Measurements from ENCODE around the gene TMEM163.
"Not testable (repeated sequence)": the region's sequence is repeated elsewhere in the genome, so short reads cannot be mapped to it uniquely, and the experiment has no call there.

Gene TMEM163

DNA sequence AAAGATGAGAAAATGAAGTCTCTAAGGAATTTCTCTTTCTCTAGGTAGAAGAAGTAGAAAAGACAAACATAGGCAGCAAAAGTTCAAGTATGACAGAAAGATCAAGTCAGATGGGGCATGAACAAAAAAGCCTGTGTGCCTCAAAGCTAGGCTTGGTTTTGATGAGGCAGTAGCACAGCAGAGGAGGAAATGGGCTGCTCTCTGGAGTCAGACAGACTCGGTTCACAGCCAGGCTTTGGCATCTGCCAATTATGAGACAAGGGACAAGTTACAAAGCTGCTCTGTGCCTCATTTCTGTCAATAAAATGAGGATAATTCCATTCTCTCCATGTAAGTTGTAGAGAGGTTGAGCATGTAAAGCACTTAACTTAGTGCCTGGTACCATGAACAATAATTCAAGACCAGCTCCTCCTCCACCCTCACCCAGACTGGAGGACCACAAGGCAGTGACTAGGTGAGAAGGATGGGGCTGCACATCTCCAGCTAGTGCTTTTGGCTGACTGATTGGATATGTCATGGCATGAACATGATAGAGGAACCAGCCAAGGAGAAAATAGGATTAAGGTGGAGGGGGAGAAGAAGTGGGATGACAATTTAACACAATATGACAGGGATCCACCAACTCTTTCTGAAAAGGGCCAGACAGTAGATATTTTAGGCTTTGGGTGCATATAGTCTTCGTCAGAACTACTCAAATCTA is 84.6 kb downstream of the TMEM163 start:
- H3K4me3 ChIP-seq (ENCODE audit: low read depth, low read length) = no peak overlapping the region
- DNase-seq (ENCODE audit: low read depth) = no peak

DNA sequence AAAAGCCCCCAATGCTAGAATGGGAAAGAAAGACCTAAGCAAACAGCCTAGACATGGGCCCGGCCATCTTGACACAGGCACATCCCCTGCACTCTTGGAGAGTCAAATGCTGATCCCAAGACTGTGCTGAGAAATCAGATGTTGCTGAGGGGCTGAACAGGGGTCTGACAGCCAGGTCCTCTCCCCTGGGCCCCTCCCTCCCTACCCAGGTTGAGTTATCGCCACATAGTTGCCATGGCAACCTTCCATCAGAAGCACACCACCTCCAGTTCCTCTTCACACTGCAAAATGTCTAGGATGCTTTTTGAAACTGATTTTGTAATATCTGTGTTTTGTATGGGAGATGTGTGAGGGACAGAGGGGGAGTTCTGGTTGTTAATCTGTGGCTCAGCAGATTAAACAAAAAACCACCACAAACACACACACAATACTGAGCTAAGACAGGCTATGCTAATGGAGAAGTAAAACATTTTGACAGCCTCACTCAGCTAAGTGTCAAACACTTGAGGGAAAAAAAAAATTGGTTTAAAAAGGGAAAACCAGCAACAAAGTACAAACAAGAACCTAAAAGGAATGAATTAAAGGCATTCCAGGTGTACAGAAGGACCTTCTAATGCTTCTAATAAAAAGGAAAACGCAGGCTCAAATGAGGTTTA is 88.2 kb downstream of the TMEM163 start:
- no peak for DNase-seq (ENCODE audit: low read depth)
- H3K4me3 ChIP-seq (ENCODE audit: low read depth, low read length) = no peak overlapping the region

DNA sequence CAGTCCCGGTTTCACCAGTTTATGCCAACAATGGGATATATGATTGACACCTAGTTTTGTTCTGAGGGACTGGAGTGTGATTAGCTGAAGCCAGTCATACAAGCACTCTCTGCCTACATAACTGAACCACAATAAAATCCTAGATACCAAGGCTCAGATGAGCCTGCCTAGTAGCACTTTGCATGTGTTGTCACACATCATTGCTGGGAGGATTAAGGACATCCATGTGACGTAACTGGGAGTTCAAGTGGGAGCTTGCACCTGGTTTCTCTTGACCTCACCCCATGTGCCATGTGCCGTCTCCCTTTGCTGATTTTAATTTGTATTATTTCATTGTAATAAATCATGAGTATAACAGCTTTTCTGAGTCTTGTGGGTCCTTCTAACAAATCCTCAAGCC is 90.3 kb downstream of the TMEM163 start:
- DNase-seq (ENCODE audit: low read depth) = no peak
- no peak overlapping the region for H3K4me3 ChIP-seq (ENCODE audit: low read depth, low read length)

DNA sequence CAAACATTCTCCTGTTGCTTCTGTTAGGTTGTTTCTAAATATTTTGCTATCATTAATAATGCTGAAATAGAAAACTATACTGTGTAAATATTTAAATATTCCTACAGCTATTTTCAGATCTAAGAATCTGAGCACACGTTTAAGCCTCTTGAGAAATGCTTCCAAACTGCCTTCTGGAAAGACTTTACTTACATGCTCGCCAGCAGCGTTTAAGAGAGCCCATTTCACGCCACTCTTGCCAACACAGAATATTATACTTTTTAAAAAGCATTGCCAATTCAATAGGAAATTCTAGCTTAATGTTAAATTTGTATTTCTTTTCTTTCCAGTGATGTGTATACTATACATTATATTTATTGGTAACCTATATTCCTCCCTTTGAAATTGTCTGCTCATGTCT is 92.0 kb downstream of the TMEM163 start:
- DNase-seq (ENCODE audit: low read depth) = no peak
- H3K4me3 ChIP-seq (ENCODE audit: low read depth, low read length) = no peak overlapping the region

DNA sequence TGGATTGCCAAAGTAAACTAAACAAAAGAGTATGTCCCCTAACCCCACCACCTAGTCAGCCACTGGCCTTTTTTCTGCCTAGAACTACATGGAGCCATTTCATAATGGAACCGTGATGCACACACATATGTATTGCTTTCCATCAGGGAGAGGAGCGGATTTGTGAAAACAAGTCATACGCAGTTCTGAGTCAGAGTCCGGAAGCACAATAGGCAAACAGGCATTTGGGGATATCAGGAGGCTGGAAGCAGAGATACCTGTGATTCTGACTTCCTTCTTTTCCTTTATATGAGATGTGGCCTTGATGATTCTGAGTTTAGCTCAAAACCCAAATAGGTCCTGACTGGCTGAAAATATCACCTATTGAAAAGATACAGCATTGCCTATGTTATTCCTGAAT is 93.5 kb downstream of the TMEM163 start:
- no peak overlapping the region for H3K4me3 ChIP-seq (ENCODE audit: low read depth, low read length)

DNA sequence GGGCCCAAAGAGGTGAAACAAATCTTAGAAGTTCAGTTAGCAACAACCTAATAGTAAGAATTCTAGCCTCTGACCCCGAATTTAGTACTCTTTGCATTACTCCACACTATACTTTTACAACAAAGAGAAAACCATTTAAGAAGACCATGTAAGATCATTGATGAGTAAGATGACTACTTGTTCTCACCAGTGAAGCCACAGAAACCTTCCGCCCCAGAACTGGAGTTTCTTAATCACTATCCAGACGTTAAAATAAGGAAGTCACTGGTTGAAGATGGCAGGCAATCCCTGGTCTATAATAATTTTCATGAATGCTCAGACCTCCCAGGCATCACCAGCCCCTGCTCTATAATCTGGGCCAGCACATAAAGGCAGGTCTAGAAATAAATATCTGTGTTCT is 95.0 kb downstream of the TMEM163 start:
- DNase-seq (ENCODE audit: low read depth) = no peak
- H3K4me3 ChIP-seq (ENCODE audit: low read depth, low read length) = no peak overlapping the region

More for the DNA sequence above, 93.5 kb downstream of the TMEM163 start:
- no peak for DNase-seq (ENCODE audit: low read depth)

DNA sequence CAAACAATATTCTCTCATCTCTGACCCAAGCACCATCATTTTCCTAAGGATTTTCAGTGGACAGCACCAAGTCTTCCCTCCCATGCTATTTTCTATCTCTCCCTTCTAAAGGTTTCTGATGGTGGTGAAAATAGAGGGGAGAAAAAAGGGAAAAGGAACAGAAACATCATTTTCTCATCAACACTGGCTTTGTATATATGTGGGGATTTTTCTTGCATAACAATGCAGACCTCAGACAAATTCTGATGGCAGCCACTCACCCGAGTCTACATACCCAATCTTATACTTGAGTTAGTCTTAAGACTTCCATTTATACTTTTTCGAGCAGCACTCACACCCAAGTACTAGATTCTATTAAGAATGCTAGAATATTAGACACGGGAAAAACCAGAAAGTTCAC is 95.8 kb downstream of the TMEM163 start:
- H3K4me3 ChIP-seq (ENCODE audit: low read depth, low read length) = no peak overlapping the region
- no peak for DNase-seq (ENCODE audit: low read depth)

DNA sequence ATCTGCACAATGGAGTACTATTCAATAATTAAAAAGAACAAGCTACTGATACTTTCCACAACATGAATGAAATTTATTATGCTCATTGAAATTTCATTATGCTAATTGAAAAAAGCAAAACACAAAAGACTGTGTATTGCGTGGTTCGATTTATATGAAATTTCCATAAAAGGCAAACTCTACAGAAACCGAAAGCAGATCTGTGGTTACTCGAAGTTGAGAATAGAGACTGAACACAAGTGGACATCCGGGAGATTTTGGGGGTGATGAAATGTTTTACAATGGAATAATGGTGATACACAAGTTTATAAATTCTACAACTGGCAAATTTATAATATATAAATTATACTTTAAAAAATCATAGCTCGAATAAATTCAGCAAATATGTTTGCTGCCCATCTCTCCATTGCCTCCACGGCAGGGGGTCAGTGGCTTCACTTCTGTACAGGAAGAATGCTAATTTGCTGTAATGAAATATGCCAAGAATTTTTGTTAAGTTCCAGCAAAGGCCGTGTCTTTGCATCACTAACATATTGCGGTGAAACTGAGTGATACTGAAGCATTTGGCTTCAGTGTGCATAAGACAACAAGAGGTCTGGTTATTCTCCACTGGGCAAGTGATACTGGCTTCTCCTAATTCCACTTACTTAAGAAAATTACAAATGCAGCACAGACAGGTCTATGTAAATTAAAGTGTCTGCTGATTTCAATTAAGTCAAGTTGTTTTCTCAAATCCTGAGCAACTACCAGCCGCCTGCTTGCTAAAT is 96.7 kb downstream of the TMEM163 start:
- no peak for DNase-seq (ENCODE audit: low read depth)
- H3K4me3 ChIP-seq (ENCODE audit: low read depth, low read length) = no peak overlapping the region

DNA sequence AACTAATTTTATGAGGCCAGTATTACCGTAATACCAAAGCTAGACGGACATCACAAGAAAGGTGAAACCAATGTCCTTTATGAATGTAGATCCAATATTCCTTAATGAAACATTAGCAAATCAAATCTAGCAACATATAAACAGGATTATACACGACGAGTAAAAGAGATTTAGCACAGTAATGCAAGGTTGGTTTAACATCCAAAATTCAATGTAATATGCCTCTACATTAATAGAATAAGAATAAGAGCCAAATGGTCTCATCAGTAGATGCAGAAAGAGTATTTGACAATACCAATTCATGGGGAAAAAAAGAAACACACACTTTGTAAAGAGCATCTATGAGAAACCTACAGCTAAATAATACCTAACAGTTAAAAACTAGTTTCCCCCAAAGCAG is 99.5 kb downstream of the TMEM163 start:
- no peak for DNase-seq (ENCODE audit: low read depth)
- H3K4me3 ChIP-seq (ENCODE audit: low read depth, low read length) = no peak overlapping the region

DNA sequence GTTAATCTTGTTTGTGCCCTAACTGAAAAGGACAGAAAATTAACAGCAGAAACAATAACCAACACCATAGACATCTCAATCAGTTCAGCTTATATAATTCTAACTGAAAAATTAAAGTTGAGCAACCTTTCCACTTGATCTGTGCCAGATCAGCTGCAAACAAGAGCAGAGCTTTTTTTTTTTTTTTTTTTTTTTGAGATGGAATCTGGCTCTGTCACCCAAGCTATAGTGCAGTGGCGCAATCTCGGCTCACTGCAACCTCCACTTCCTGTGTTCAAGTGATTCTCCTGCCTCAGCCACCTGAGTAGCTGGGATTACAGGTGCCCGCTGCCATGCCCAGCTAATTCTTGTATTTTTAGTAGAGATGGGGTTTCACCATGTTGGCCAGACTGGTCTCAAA is 103.3 kb downstream of the TMEM163 start:
- H3K4me3 ChIP-seq (ENCODE audit: low read depth, low read length); DNase-seq (ENCODE audit: low read depth): not testable (repeated sequence)

DNA sequence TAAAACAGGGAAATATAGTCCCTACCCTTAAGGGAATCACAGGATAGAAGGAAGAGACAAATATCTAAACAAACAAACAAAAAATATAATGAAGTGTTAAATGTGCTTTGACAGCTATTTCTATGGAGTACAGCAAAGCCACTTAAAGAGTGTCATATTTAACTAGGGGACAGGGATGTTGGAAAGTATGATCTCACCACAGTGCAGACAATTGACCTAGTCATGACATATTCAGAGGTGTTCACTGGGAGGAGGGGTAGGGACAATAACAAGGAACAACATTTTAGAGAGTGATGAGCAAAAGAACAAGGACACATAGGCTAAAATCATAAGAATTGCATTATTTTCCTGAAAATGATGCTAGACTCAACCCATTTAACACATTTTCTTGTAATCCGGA is 107.5 kb downstream of the TMEM163 start:
- no peak overlapping the region for H3K4me3 ChIP-seq (ENCODE audit: low read depth, low read length)
- no peak for DNase-seq (ENCODE audit: low read depth)

DNA sequence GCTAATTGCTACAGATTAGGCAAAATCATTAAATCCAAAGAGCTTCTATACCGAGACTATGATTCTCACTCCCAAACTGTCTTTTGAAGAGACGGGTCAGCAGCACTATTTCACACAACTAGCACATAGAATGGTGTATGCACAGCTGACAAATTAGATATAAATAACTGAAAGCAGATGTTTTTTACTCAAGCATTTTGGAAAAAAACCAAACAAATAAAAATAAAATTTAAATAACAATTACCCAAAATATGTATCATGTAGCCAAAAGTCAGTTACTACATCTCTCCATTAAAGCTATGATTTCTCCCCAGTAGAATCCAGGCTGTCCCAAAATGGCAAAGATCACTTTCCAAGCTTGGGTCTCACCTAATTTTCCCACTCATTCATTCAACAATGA is 107.9 kb downstream of the TMEM163 start:
- no peak overlapping the region for H3K4me3 ChIP-seq (ENCODE audit: low read depth, low read length)
- DNase-seq (ENCODE audit: low read depth) = no peak

DNA sequence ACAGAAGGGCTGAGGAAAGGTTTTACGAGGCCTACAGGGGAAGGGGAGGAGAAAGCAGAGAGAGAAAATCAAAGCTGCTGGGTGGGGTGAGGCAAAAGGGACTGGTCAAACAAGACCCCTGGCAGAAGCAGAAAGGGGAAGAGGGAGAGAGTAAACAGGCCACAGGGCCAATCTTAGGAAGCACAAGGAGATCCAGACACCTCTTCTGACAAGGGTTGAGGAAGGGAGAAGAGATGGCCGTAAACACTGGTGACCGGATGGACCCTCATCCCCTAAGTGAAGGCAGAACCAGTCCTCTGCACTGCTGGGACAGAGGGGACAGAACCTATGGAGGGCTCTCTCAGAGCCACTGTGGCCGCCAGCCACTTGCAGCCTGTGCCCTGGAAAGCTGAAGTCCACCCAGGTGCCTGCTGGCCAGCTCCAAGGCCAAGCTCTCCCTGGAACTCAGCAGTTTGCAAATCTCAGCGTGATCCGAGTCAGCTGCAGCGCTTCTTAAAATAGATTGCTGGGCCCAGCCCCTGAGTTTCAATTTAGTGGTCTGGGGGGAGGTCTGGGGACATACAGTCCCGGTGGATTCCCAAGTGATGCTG is 108.8 kb downstream of the TMEM163 start:
- no peak overlapping the region for H3K4me3 ChIP-seq (ENCODE audit: low read depth, low read length)
- DNase-seq (ENCODE audit: low read depth) = no peak

DNA sequence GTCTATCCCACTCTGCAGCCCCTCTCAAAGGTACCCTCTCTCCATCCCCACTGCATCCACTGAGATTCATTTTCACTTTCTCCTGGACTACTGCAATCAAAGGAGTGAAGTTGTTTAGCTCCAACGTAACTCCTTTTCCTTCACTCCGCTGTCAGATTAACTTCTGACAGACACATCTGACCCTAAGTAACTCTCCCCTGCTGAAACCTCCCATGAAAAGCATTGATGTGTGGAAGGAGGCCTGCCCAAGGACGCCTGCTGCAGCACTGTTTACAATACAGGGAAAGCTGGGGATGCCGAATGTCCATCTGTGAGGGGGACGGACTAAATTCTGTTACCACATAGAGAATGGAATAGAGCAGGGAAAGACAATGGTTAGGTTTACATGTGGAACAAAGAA is 114.8 kb downstream of the TMEM163 start:
- H3K4me3 ChIP-seq (ENCODE audit: low read depth, low read length) = no peak overlapping the region
- no peak for DNase-seq (ENCODE audit: low read depth)

DNA sequence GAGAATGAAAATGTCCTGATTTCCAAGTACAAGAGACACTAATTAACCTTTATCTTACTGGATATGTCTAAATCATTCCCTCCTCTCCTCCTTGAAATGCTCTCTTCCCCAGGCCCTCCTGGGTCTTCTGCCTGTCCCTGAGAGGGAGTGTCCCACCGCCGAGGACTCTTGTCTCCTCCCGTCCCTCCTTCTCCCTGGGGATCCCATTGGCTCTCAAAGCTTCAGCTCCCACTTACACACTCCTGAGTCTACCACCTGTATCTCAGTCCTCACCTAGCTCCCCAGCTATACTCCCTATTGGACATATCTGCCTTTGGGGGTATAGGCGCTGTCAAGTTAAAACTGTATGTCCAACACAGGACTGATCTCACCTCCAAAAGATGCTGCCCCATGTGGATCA is 116.1 kb downstream of the TMEM163 start:
- no peak for DNase-seq (ENCODE audit: low read depth)
- no peak overlapping the region for H3K4me3 ChIP-seq (ENCODE audit: low read depth, low read length)

DNA sequence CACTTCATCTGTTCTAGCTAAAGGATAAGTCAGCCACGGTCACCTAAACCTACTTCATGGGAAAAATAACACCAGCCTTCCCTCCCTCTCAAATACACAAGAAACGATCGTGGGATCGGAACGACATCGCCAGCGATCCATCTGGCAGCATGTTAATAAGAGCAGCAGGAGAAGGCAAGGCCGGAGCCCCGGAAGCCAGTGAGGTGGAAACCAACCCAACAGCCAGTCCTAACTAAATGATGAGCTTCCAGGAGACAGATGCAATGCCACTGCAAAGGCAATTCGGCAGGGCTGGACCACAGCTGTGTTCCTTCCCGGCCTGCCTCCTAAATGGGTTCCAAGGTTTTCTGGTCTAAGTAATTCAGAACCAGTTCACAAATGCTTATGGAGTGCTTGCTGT is 117.5 kb downstream of the TMEM163 start:
- H3K4me3 ChIP-seq (ENCODE audit: low read depth, low read length) = no peak overlapping the region
- no peak for DNase-seq (ENCODE audit: low read depth)

DNA sequence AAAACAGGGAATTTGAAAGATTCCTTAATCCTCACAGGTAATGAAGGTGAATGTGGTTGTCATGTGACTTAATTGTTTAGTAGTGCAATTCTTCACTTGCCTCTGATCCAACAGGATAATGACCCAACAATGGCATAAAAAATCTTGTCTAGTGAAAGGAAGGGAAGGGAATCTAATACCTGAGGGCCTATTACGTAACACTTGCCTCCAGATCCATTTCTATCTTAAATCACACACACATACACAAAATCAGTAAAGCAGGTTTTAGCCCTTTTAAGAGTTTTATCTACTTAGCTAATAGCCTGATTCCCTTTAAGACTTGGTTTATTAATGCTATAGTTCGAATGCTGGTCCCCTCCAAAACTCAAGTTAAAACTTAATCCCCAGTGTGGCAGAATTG is 118.6 kb downstream of the TMEM163 start:
- no peak overlapping the region for H3K4me3 ChIP-seq (ENCODE audit: low read depth, low read length)
- DNase-seq (ENCODE audit: low read depth) = no peak

DNA sequence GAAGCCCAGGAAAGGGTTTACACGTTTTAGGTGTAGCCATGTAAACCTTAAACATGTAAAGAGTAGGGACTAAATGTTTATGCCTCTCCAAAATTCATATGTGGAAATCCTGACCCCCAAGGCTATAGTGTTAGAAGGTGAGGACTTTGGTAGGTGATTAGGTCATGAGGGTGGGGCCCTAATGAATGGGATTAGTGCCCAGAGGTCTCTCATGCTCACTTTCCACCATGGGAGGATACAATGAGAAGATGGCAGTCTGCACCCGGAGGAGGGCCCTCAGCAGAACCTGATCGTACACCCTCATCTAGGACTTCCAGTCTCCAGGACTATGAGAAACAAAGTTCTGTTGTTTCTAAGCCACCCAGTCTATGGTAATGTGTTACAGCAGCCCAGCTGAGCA is 119.6 kb downstream of the TMEM163 start:
- no peak overlapping the region for H3K4me3 ChIP-seq (ENCODE audit: low read depth, low read length)
- DNase-seq (ENCODE audit: low read depth) = no peak

DNA sequence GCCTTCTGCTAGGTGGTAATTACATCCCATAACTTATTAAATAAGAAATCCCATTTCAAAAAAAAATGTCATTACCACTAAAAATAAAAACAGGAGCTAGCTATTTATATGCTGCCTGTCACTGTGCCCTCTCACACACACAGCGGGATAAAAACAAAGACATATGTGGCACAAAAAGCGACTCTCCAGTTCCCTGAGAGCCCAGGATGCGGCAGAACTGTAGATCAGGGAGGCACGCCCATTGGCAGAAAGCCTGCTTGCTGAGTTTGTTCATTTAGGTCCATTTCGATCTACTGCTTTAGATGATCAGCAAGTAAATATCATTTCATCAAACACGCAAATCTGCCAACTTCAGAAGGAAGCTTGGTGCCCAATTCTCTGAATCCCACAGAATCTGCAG is 124.4 kb downstream of the TMEM163 start:
- no peak overlapping the region for H3K4me3 ChIP-seq (ENCODE audit: low read depth, low read length)
- no peak for DNase-seq (ENCODE audit: low read depth)

DNA sequence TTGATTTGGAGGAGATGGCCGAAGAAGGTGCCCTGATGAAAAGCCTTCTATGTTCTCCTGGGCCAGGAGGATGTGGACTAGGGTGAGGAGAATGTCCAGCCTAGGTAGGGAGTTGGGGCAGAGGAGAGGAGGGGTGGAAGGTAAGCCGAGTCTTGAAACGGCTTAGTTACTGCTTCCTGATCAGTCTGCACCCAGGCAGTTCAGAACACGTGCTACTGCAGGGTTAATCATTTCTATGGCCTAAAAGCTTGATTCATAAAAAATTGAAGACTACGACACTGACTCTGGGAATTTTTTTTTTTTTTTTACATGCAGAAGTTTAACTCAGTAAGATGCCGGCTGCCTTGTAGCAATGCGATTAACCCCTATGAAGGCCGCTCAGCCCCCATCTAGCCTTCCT is 125.3 kb downstream of the TMEM163 start:
- DNase-seq (ENCODE audit: low read depth) = no peak
- no peak overlapping the region for H3K4me3 ChIP-seq (ENCODE audit: low read depth, low read length)

Measured in skeletal muscle cell (primary cell).